Ishikawa (cell line): ENCODE results near the gene ABTB2.

ENCODE experiments used
- CEBPB ChIP-seq: IDR thresholded peaks from 2 replicates; pipeline ENCODE4 v1.6.1; 2012
- CREB1 ChIP-seq: IDR thresholded peaks from 2 replicates; pipeline ENCODE4 v1.6.1; 2012; ENCODE audit warnings: low read depth
- EGR1 ChIP-seq: IDR thresholded peaks from 2 replicates; pipeline ENCODE4 v1.6.1; 2012
- EP300 ChIP-seq: IDR thresholded peaks from 2 replicates; pipeline ENCODE4 v1.6.1; 2012; ENCODE audit warnings: borderline replicate concordance
- MAX ChIP-seq: IDR thresholded peaks from 2 replicates; pipeline ENCODE4 v1.6.1; 2012
- REST ChIP-seq: IDR thresholded peaks from 2 replicates; pipeline ENCODE4 v1.6.1; 2012; ENCODE audit warnings: low read depth, mild to moderate bottlenecking
- TAF1 ChIP-seq: IDR thresholded peaks from 2 replicates; pipeline ENCODE4 v1.6.1; 2012; ENCODE audit warnings: low read depth, mild to moderate bottlenecking
- TCF12 ChIP-seq: IDR thresholded peaks from 2 replicates; pipeline ENCODE4 v1.6.1; 2012; ENCODE audit warnings: low read depth
- TEAD4 ChIP-seq: IDR thresholded peaks from 2 replicates; pipeline ENCODE4 v1.6.1; 2012
- USF1 ChIP-seq: IDR thresholded peaks from 2 replicates; pipeline ENCODE4 v1.6.1; 2012
- YY1 ChIP-seq: IDR thresholded peaks from 2 replicates; pipeline ENCODE4 v1.6.1; 2012; ENCODE audit warnings: low read depth

- TF ChIP-seq TAF1 (no peak), EP300 (no peak), MAX (no peak), YY1 (no peak), TCF12 (no peak), REST (no peak), USF1 (no peak), TEAD4 (no peak), CREB1 (no peak), CEBPB (no peak), EGR1 (no peak)
These were observed 175.9 kb downstream of the ABTB2 start for GRCh38 chr11:34181856-34182405.
